Measurements from ENCODE around the gene KRTAP10-8.

The KRTAP10-8 gene

DNA sequence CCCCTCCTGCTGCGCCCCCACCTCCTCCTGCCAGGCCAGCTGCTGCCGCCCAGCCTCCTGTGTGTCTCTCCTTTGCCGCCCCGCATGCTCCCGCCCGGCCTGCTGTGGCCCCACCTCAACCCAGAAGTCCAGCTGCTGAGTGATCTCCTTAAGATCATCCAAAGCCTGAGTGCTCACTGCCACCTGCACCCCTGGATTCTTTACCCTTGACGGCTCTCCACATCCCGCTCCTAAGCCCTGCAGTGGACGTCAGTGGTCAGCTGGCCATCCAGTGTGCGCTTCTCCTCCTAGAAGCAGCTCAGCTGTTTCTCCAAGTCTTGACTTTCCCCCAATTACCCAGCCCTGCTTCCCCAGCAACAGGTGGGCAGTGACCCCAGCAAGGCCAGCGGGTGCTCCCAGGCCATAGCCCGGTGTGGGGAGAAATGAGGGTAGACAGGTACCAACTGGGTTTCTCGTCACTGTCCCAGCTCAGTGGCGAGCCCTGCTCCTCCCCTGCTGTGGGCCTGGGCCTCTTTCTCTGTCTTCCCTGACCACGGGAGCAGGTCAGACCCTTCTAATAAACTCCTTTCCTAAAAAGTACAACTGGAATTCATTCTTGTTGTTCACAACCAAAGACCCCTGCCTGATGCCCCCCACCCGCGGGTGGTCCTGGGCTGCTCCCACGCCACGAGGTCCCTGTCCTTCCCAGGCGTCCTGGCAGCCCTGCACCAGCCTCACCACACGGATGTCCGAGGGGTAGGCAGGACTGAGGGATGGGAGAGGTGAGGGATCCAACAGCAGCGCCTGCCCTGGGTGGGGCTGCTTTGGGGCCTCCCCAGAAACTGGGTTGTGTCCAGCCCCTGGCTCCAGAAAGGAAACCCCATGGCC, 10.1 kb upstream of the KRTAP10-8 start:
- no peaks in the 10 kb centered on the region for H3K27me3 ChIP-seq (ENCODE audit: insufficient read depth, low read depth, severe bottlenecking)
- DNase-seq: peak; percentile 38

DNA sequence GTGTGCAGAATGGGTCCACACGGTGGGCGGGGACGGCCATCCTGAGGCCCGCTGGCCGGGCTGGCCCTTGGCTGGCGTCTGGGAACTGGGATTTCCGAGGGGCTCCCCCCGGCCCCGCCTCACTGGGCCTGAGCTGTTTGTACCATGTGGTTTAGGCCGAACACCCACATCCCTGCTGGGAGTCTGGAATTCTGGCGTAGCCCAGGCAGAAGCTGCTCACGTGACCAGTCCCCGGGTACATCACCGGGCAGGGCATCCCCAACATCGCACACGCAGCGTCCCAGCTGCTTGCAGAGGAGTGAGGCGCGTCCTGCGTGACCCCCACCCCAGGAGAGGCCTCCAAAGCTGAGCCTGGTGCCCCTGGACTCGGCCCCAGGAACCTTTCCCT, 9.4 kb upstream of the KRTAP10-8 start:
- no peaks in the 10 kb centered on the region for H3K27me3 ChIP-seq (ENCODE audit: insufficient read depth, low read depth, severe bottlenecking)

More for the DNA sequence above, 10.1 kb upstream of the KRTAP10-8 start:
- TF ChIP-seq, protein P1, sequence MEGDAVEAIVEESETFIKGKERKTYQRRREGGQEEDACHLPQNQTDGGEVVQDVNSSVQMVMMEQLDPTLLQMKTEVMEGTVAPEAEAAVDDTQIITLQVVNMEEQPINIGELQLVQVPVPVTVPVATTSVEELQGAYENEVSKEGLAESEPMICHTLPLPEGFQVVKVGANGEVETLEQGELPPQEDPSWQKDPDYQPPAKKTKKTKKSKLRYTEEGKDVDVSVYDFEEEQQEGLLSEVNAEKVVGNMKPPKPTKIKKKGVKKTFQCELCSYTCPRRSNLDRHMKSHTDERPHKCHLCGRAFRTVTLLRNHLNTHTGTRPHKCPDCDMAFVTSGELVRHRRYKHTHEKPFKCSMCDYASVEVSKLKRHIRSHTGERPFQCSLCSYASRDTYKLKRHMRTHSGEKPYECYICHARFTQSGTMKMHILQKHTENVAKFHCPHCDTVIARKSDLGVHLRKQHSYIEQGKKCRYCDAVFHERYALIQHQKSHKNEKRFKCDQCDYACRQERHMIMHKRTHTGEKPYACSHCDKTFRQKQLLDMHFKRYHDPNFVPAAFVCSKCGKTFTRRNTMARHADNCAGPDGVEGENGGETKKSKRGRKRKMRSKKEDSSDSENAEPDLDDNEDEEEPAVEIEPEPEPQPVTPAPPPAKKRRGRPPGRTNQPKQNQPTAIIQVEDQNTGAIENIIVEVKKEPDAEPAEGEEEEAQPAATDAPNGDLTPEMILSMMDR (IDR thresholded peaks at IDR 0.05; ENCODE audit: low read depth, low read length): no peak
- H3K27ac ChIP-seq: no peak overlapping the region
- no peak overlapping the region for H3K4me3 ChIP-seq (ENCODE audit: low read depth, low read length)
- peaks cover 13% of the 10 kb centered on the region for H3K9me3 ChIP-seq (ENCODE audit: severe bottlenecking)
- H3K36me3 ChIP-seq: no peaks in the 10 kb centered on the region

DNA sequence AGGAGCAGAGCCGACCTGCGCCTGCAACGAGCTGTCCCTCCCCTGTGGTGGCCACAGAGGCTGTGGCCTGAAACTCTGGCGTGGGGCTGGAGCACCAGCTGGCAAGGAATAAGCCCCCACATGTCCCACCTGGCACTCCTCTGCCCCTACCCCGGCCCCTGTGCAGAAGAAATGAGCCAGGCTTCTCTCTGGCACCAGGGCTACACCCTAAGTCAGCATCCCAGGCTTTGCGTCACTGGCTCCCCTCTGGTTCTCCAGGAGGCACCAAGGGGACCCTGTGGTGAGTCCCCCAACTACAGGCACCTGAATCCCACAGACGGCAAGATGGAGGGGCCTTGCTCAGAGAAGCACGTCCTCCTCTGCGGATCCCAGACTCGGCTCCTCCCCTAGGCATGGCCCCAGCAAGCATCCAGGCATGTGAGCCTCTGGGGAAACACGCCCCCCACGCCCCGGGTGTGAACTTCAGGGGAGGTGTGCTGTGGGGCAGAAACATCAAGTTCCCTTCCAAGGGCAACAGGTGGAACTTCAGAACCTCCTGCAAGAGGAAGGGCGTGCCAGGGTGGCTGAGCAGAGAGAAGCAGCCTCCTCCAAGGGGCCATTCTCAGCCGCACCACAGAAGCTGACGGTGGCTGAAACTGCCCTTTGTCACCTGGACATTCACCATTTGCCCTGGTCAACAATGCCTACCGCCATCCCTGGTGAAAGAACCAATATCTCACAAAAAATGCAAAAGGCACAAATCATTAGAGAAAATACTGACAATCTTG, 8.6 kb upstream of the KRTAP10-8 start:
- Histone ChIP-seq H3K27ac (no peak overlapping the region), H3K9me3 (ENCODE audit: severe bottlenecking) (peaks cover 13% of the 10 kb centered on the region), H3K4me3 (ENCODE audit: low read depth, low read length) (no peak overlapping the region), H3K27me3 (ENCODE audit: insufficient read depth, low read depth, severe bottlenecking) (no peaks in the 10 kb centered on the region), H3K36me3 (no peaks in the 10 kb centered on the region)
- TF ChIP-seq, protein P1 (IDR thresholded peaks at IDR 0.05; ENCODE audit: low read depth, low read length): no peak
- no peak for DNase-seq

More for the DNA sequence above, 9.4 kb upstream of the KRTAP10-8 start:
- no peaks in the 10 kb centered on the region for H3K36me3 ChIP-seq
- H3K27ac ChIP-seq: no peak overlapping the region
- H3K4me3 ChIP-seq (ENCODE audit: low read depth, low read length): no peak overlapping the region
- peaks cover 13% of the 10 kb centered on the region for H3K9me3 ChIP-seq (ENCODE audit: severe bottlenecking)
- TF ChIP-seq, protein P1 (IDR thresholded peaks at IDR 0.05; ENCODE audit: low read depth, low read length): no peak
- DNase-seq: no peak

DNA sequence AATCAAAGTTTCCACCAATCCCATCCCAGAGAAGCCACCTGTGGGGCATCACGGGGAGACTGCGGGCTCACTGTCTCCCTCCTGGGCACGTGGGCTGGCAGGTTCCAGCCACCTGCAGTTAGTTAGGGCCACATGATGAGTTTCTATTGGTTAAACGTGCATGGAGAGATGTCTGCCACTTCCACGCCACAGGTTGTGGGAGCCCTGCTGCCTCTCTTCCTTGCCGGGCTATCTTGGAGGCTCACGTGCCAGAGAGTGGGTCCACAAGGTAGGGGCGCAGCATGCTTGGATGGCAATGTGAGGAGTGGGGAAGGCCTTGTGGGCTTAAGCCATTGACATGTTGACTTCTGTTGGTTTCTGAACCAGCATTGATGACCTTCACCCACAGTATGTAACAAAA, 8.0 kb upstream of the KRTAP10-8 start:
- H3K27me3 ChIP-seq (ENCODE audit: insufficient read depth, low read depth, severe bottlenecking): no peaks in the 10 kb centered on the region
- H3K27ac ChIP-seq: no peak overlapping the region
- no peak overlapping the region for H3K4me3 ChIP-seq (ENCODE audit: low read depth, low read length)
- peaks cover 10% of the 10 kb centered on the region for H3K9me3 ChIP-seq (ENCODE audit: severe bottlenecking)
- TF ChIP-seq, protein P1 (IDR thresholded peaks at IDR 0.05; ENCODE audit: low read depth, low read length): no peak
- no peaks in the 10 kb centered on the region for H3K36me3 ChIP-seq
- no peak for DNase-seq

DNA sequence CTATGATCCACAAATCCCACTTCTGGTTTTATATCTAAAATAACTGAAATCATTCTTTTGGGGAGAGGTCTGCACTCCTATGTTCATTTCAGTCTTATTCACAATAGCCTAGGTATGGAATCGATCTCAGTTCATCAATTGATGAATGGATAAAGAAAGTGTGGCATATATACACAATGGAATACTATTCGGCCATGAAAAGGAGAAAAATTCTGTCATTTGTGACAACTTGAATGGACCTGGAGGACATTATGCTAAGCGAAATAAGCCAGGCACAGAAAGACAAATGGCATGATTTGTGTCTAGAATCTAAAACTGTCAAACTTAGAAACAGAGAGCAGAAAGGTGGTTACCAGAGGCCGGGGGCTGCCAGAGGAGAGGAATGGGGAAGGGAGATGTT, 5.4 kb upstream of the KRTAP10-8 start:
- no peak for DNase-seq
- Histone ChIP-seq H3K4me3 (ENCODE audit: low read depth, low read length) (no peak overlapping the region), H3K27ac (no peak overlapping the region), H3K27me3 (ENCODE audit: insufficient read depth, low read depth, severe bottlenecking) (no peaks in the 10 kb centered on the region), H3K36me3 (no peaks in the 10 kb centered on the region), H3K9me3 (ENCODE audit: severe bottlenecking) (peaks cover 27% of the 10 kb centered on the region)
- TF ChIP-seq, protein P1 (IDR thresholded peaks at IDR 0.05; ENCODE audit: low read depth, low read length): no peak

Data from WERI-Rb-1 (cell line).